Neuronal stem cell (in vitro differentiated cells): ENCODE data around the gene ACTRT2.
A peak's percentile ranks its signal among the peaks of the same experiment; 100 is the strongest.

Experiments
- DNase-seq: peaks from one replicate; pipeline ENCODE4 v3.0.0-alpha.2; 2013; ENCODE audit warnings: low spot score
- H2AFZ ChIP-seq: one replicate; pipeline ENCODE4 v1.6.1; 2013; ENCODE audit warnings: mild to moderate bottlenecking, low read length, inconsistent platforms
- H2AK5ac ChIP-seq: 2 replicates; pipeline ENCODE4 v1.6.1; 2013; ENCODE audit warnings: low read depth, mild to moderate bottlenecking, inconsistent platforms, low read length, moderate library complexity, mixed read lengths
- H2BK120ac ChIP-seq: 2 replicates; pipeline ENCODE4 v1.6.1; 2013; ENCODE audit warnings: low read depth, mild to moderate bottlenecking, inconsistent platforms, low read length, moderate library complexity, mixed read lengths
- H2BK12ac ChIP-seq: one replicate; pipeline ENCODE4 v1.6.1; 2013; ENCODE audit warnings: low read length, inconsistent platforms
- H2BK15ac ChIP-seq: 2 replicates; pipeline ENCODE4 v1.6.1; 2013; ENCODE audit warnings: mild to moderate bottlenecking, low read length, inconsistent platforms, mixed read lengths
- H2BK5ac ChIP-seq: one replicate; pipeline ENCODE4 v1.6.1; 2013; ENCODE audit warnings: inconsistent platforms, mild to moderate bottlenecking, low read length, moderate library complexity
- H3K14ac ChIP-seq: one replicate; pipeline ENCODE4 v1.6.1; 2013; ENCODE audit warnings: low read length, inconsistent platforms
- H3K18ac ChIP-seq: 2 replicates; pipeline ENCODE4 v1.6.1; 2013; ENCODE audit warnings: low read length, inconsistent platforms
- H3K23ac ChIP-seq: 2 replicates; pipeline ENCODE4 v1.6.1; 2013; ENCODE audit warnings: low read depth, mild to moderate bottlenecking, mixed read lengths, low read length, inconsistent platforms; ENCODE audit not compliant: poor library complexity
- H3K27ac ChIP-seq: replicated peaks from 3 replicates; pipeline ENCODE4 v1.5.1; 2013; ENCODE audit warnings: low read length, inconsistent platforms
- H3K27me3 ChIP-seq, 3 experiments: 2 replicates each; pipeline ENCODE4 v1.6.1; 2013; ENCODE audit warnings: low read length in 3 of 3, mild to moderate bottlenecking in 2 of 3, inconsistent platforms in 1 of 3, low read depth in 1 of 3, mixed read lengths in 1 of 3, moderate library complexity in 1 of 3; ENCODE audit not compliant: control insufficient read depth in 3 of 3, insufficient read depth in 3 of 3
- H3K36me3 ChIP-seq, 2 donors: replicated peaks in 1 of 2; 2 replicates each; pipeline ENCODE4 v1.6.1; 2013; ENCODE audit warnings: low read length in 2 of 2; ENCODE audit not compliant: control insufficient read depth in 2 of 2, insufficient read depth in 2 of 2
- H3K4ac ChIP-seq: 2 replicates; pipeline ENCODE4 v1.6.1; 2013; ENCODE audit warnings: inconsistent platforms, mild to moderate bottlenecking, low read length, moderate library complexity
- H3K4me1 ChIP-seq, 2 donors: 1 replicate in 1 of 2; 2 replicates in 1 of 2; pipeline ENCODE4 v1.6.1; 2013; ENCODE audit warnings: low read length in 2 of 2, low read depth in 1 of 2; ENCODE audit not compliant: control insufficient read depth in 2 of 2, insufficient read depth in 1 of 2
- H3K4me2 ChIP-seq: one replicate; pipeline ENCODE4 v1.6.1; 2013; ENCODE audit warnings: mild to moderate bottlenecking, low read length, inconsistent platforms; ENCODE audit not compliant: insufficient read depth, poor library complexity, severe bottlenecking
- H3K4me3 ChIP-seq, 2 donors: 2 replicates each; pipeline ENCODE4 v1.5.1; 2013; ENCODE audit warnings: low read length in 2 of 2, mild to moderate bottlenecking in 2 of 2, inconsistent platforms in 1 of 2, moderate library complexity in 1 of 2
- H3K79me1 ChIP-seq: one replicate; pipeline ENCODE4 v1.6.1; 2013; ENCODE audit warnings: low read depth, mild to moderate bottlenecking, inconsistent platforms, low read length, moderate library complexity
- H3K9ac ChIP-seq: one replicate; pipeline ENCODE4 v1.6.1; 2013; ENCODE audit warnings: mild to moderate bottlenecking, low read depth, low read length, inconsistent platforms; ENCODE audit not compliant: poor library complexity
- H3K9me3 ChIP-seq, 2 donors: replicated peaks in 1 of 2; 2 replicates each; pipeline versions ENCODE3 to v1.6.1; 2013; ENCODE audit warnings: low read length in 2 of 2, mild to moderate bottlenecking in 2 of 2, inconsistent platforms in 1 of 2, low read depth in 1 of 2, mixed read lengths in 1 of 2, moderate library complexity in 1 of 2; ENCODE audit not compliant: control insufficient read depth in 2 of 2, insufficient read depth in 1 of 2
- H4K8ac ChIP-seq: one replicate; pipeline ENCODE4 v1.6.1; 2013; ENCODE audit warnings: low read depth, mild to moderate bottlenecking, inconsistent platforms, low read length, moderate library complexity
- H4K91ac ChIP-seq: one replicate; pipeline ENCODE4 v1.6.1; 2013; ENCODE audit warnings: low read length, low read depth, mild to moderate bottlenecking, inconsistent platforms; ENCODE audit not compliant: poor library complexity
- WGBS, 2 donors: extraction: QIAGEN DNeasy Blood & Tissue Kit; methylation state at CpG; one replicate each; pipeline ENCODE4 v1.1.7; 2013; ENCODE audit warnings: missing lambda C conversion rate in 2 of 2, mixed read lengths in 1 of 2; ENCODE audit not compliant: insufficient read length in 2 of 2, insufficient replicate concordance in 1 of 2; ENCODE audit errors: extremely low coverage in 2 of 2; 5-methylcytosine and 5-hydroxymethylcytosine counted together

Gene ACTRT2

GRCh38 chr1:3034162-3034561 is 12.9 kb downstream of the ACTRT2 start:
- Histone ChIP-seq H3K4ac (no peak overlapping the region), H4K8ac (peak overlapping the region; percentile 33), H3K79me1 (peaks cover 2% of the 10 kb centered on the region), H3K4me1 (no peaks in the 10 kb centered on the region), H3K27ac (no peak overlapping the region), H2BK15ac (no peak overlapping the region), H3K9ac (no peak overlapping the region), H3K36me3 (no peaks in the 10 kb centered on the region), H2AFZ (no peak overlapping the region), H3K14ac (no peak overlapping the region), H3K27me3 (peaks cover 0 to 54% (median 0%) of the 10 kb centered on the region in 3 experiments), H2BK12ac (no peak overlapping the region), H3K9me3 (no peaks in the 10 kb centered on the region), H2BK5ac (no peak overlapping the region), H3K18ac (no peak overlapping the region), H3K4me3 (no peak overlapping the region), H2AK5ac (no peak overlapping the region), H3K23ac (no peak overlapping the region), H4K91ac (no peak overlapping the region), H3K4me2 (no peak overlapping the region), H2BK120ac (no peak overlapping the region)
- no peak for DNase-seq
- WGBS, 2 donors, result no CpG with 5 or more reads among the region's 7 CpGs

DNA sequence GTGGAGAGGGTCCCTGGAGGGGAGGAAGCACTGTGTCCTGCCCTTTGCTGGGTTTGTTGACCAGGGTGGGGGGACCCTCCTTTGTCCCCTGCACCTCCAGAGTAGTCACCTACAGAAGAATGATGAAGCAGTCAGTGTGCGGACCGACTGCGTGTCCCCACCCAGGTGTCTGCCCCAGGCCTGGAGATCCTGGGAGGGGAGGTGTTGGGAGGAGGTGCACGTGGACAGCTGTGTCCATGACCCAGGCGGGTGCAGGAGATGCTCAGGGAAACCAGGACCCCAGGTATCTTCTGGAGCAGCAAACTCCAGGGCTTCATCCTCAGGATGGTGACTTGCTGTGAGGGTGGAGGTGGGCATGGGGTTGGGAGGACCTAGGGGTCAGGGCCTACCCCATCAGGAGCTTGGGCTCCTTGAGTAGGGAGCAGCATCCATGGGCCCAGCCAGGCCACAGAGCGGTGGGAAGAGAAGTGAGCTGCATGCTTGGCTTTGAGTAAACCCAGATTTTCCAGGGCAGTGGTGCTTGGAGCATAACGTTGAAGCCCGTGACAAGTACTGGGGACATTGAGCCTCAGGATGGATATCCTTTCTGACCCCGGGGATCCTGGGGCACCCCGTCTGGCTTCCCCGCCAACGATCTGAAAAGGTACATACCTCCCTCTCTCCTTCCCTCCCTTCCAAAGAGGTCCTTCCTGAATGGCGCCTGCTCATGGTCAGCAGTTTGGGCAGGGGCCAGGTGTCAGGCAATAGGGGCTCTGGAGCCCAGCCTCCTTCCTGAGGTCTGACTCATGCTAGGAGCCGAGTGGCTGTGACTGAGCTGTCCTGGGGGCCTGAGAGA is 13.7 kb downstream of the ACTRT2 start:
- no peak overlapping the region for H2AFZ ChIP-seq
- H3K4me1 ChIP-seq, result no peaks in the 10 kb centered on the region
- H3K9ac ChIP-seq, result peak overlapping the region; percentile 61
- H3K14ac ChIP-seq, result no peak overlapping the region
- H3K4ac ChIP-seq, result no peak overlapping the region
- no peak overlapping the region for H3K27ac ChIP-seq
- H2BK15ac ChIP-seq, result peak overlapping the region; percentile 28
- no peak overlapping the region for H2BK120ac ChIP-seq
- no CpG with 5 or more reads among the region's 14 CpGs for WGBS, 2 donors
- no peak overlapping the region for H2BK5ac ChIP-seq
- peaks cover 0 to 51% (median 2%) of the 10 kb centered on the region in 3 experiments for H3K27me3 ChIP-seq
- no peaks in the 10 kb centered on the region for H3K9me3 ChIP-seq
- no peak overlapping the region for H2BK12ac ChIP-seq
- no peaks in the 10 kb centered on the region for H3K36me3 ChIP-seq
- H3K18ac ChIP-seq, result peak overlapping the region; percentile 56
- H3K4me3 ChIP-seq, result peak overlapping the region in 1 of 2 donors; percentile 42
- no peak overlapping the region for H3K23ac ChIP-seq
- DNase-seq, result no peak
- H3K79me1 ChIP-seq, result peaks cover 2% of the 10 kb centered on the region
- H4K8ac ChIP-seq, result no peak overlapping the region
- H4K91ac ChIP-seq, result no peak overlapping the region
- no peak overlapping the region for H3K4me2 ChIP-seq
- no peak overlapping the region for H2AK5ac ChIP-seq

DNA sequence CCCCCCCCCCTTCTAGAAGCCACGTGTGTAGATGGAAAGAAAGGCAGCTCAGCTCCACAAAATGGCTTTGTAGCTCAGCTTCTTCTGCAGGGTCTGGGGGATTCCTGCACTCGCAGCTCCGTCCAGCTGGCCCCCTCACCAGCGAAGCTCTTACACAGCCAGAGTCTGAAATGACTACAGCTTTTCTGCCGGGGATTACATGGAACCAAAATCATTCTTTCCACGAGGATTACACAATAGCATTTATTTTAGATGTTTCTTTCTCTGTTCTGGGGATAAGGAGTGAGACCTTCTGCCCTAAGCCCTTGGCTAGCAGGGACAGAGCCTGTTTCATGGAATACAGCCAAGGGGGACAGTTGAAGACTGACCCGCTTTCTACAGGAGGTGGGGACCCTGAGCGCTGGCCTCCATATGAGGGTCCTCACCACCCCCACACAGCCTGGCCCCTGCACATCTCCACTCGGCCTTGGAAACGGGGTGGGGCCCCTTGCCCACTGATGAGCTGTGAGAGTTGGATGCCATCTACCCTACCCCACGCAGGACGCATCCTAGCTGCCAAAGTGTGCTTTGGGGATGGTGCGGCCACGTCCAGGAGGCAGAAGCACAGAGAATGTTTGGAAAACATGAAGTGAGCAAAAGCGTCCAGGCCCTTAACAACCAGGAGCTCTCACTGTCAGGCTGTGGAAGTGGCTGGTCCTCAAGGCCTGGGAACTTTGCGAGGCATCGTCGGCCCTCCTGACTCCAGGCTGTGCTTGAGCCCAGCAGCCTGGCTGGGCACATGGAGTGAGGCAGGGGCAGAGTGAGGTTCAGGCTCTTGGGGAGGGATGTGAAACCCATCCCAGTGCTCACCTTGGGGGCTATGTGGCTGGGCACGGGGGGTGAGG is 14.5 kb downstream of the ACTRT2 start:
- H3K18ac ChIP-seq, result peak overlapping the region; percentile 84
- H3K4ac ChIP-seq, result no peak overlapping the region
- H3K14ac ChIP-seq, result peak overlapping the region; percentile 58
- no peaks in the 10 kb centered on the region for H3K4me1 ChIP-seq
- peak overlapping the region; percentile 70 for H3K9ac ChIP-seq
- H2BK12ac ChIP-seq, result peak overlapping the region; percentile 5
- no peak overlapping the region for H2AK5ac ChIP-seq
- no peak for DNase-seq
- WGBS, 2 donors, result no CpG with 5 or more reads among the region's 19 CpGs
- peaks cover 0 to 56% (median 3%) of the 10 kb centered on the region in 3 experiments for H3K27me3 ChIP-seq
- no peak overlapping the region for H3K4me3 ChIP-seq
- H2BK120ac ChIP-seq, result no peak overlapping the region
- peak overlapping the region; percentile 66 for H4K8ac ChIP-seq
- no peaks in the 10 kb centered on the region for H3K9me3 ChIP-seq
- H3K27ac ChIP-seq, result no peak overlapping the region
- H4K91ac ChIP-seq, result no peak overlapping the region
- H3K79me1 ChIP-seq, result peaks cover 1% of the 10 kb centered on the region
- H2BK15ac ChIP-seq, result peak overlapping the region; percentile 46
- peak overlapping the region; percentile 80 for H3K23ac ChIP-seq
- H3K4me2 ChIP-seq, result no peak overlapping the region
- no peak overlapping the region for H2BK5ac ChIP-seq
- H2AFZ ChIP-seq, result no peak overlapping the region
- no peaks in the 10 kb centered on the region for H3K36me3 ChIP-seq
